Astrocyte of the spinal cord (primary cell): ENCODE measurements around the gene SCAMP4.

ENCODE experiments used
- DNase-seq: peaks from one replicate; pipeline ENCODE4 v3.0.0; 2011; ENCODE audit warnings: low read depth, low spot score
- H3K4me3 ChIP-seq: 2 replicates; pipeline ENCODE4 v1.5.1; 2011; ENCODE audit warnings: low read depth, mild to moderate bottlenecking, low read length, moderate library complexity
- CTCF ChIP-seq: IDR thresholded peaks from 2 replicates; pipeline ENCODE4 v1.5.1; 2012; ENCODE audit warnings: low read depth, mild to moderate bottlenecking, low read length, inconsistent platforms
- in situ Hi-C: cut with HindIII; loops from 2 replicates; pipeline ENCODE4 v1.10.0; 2017; ENCODE audit warnings: low sequenced_read_pairs

SCAMP4 gene

GRCh38 chr19:1889907-1890306 lies 15.3 kb upstream of the SCAMP4 start:
- in situ Hi-C loops, result no loop called here
- DNase-seq, result no peak
- no peak for TF ChIP-seq CTCF
- no peak overlapping the region for H3K4me3 ChIP-seq

- DNase-seq, result no peak
- in situ Hi-C loops, result no loop called here
- H3K4me3 ChIP-seq, result no peak overlapping the region
- TF ChIP-seq CTCF, result no peak
Measured at GRCh38 chr19:1893791-1894190, 11.4 kb upstream of the SCAMP4 start.

GRCh38 chr19:1896508-1896907 lies 8.7 kb upstream of the SCAMP4 start:
- no peak for TF ChIP-seq CTCF
- no peak for DNase-seq
- in situ Hi-C loops, result no loop called here
- no peak overlapping the region for H3K4me3 ChIP-seq

- TF ChIP-seq CTCF, result no peak
- in situ Hi-C loops, result no loop called here
- DNase-seq, result no peak
- H3K4me3 ChIP-seq, result no peak overlapping the region
Measured at GRCh38 chr19:1901940-1902404, 3.2 kb upstream of the SCAMP4 start.

- no peak overlapping the region for H3K4me3 ChIP-seq
- in situ Hi-C loops, result no loop called here
- TF ChIP-seq CTCF, result no peak
- no peak for DNase-seq
Measured at GRCh38 chr19:1902923-1903322, 2.3 kb upstream of the SCAMP4 start.

GRCh38 chr19:1904860-1905109 lies 414 bp upstream of the SCAMP4 start:
- peak overlapping the region; percentile 12 for H3K4me3 ChIP-seq
- in situ Hi-C loops, result no loop called here
- no peak for TF ChIP-seq CTCF
- DNase-seq, result no peak

GRCh38 chr19:1905863-1906375 lies 720 bp downstream of the SCAMP4 start:
- H3K4me3 ChIP-seq, result peak overlapping the region; percentile 68
- in situ Hi-C loops, result no loop called here
- no peak for DNase-seq
- no peak for TF ChIP-seq CTCF
